GOT3 (cell line): ENCODE measurements around the gene TYW5.

Source experiments
- DNase-seq: peaks from one replicate; lab custom pipeline; 2025; ENCODE audit warnings: mixed read lengths; lab: John Stamatoyannopoulos, UW

The TYW5 gene

DNA sequence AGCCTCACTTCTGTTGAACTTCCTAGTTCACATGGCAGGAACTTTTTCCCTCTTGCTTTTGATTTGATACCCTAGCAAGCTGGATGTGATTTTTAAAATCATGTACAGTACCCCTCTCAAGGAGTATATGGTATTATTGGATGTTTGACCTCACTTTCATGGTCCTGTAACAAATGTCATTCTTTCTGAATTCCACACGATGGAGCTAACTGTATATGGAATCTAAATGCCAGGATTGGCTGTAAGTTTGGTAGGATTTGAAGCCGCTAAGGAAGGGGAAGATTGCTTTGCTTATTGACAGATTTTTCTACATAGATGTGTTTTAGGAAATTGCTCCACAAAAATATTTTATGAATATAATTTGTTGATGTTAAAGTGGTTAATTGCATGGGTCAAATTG lies 18.4 kb upstream of the TYW5 start:
- no peak for DNase-seq

DNA sequence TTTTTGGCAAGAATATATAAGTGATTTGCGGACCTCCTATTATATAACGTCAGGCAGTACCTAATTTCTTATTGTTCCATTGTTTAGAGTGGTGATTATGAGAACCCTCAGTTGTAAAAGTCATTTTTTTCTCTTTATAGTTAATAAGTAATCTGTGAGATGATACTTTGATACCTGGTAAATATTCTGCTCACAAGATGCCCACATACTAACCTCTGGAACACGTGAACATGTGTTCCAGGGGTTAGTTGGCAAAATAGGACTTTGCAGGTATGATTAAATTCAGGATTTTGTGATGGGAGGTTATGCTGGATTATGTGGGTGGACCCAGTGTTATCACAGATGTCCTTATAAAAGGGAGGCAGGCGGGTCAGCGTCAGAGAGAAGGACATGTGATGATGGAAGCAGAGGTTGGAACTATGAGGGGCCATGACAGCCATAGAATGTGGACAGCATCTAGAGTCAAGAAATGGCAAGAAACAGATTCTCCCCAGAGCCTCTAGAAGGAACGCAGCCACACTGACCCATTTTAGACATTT lies 16.9 kb upstream of the TYW5 start:
- DNase-seq = no peak

DNA sequence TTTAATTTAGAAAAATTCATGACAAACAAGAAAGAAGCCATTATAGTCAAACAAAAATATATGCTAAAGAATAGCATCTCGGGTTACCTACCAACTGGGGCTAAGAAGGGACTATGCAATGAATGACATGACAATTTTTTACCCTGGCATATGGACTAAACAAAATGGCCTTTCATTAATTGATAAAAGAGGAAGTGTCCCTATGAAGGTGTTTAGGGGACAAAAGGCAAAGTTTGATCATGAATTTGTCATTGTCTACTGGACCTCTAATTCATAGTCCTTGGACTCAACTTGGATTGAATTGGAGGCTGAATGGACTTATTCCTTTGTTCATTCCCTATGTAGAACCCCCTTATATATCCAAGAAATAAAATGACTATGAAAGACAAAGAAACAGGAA lies 12.8 kb upstream of the TYW5 start:
- no peak for DNase-seq

DNA sequence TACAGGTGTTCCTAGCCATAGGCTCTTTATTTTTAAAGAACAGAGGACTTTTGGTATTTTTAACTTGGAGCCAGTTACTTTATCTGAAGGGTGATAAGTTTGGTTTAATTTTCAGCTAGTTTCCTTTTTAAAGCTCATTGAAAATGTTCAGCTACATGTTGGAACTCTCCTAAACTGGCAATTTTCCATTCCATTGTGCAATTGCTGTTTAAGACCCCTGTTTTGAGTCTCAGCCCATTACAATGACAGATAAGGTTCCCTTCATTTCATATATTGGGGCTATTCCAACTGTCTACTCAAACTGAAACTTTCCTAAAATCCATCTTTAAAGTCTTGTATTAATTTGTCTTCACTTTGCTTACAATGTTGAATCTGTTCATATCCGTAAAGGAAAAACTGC lies 11.7 kb upstream of the TYW5 start:
- DNase-seq = no peak

DNA sequence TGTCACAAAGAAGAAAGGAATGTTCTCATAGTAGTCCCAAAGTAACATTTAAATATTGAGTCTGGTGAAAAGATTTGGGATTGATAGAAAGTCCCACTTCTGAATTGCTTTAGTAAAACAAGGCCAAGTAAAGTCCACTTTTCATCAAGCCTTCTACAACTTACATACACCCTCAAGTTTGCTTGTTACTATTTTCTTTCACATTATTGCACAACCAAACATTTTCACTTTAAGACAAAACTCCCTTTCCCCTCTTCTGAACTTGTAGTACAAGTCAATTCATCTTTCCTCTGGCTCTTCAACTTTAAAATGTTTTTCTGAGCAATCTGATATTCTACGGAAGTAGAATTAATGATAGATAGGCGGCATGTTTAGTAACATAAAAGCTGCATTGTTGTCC lies 11.1 kb upstream of the TYW5 start:
- no peak for DNase-seq

DNA sequence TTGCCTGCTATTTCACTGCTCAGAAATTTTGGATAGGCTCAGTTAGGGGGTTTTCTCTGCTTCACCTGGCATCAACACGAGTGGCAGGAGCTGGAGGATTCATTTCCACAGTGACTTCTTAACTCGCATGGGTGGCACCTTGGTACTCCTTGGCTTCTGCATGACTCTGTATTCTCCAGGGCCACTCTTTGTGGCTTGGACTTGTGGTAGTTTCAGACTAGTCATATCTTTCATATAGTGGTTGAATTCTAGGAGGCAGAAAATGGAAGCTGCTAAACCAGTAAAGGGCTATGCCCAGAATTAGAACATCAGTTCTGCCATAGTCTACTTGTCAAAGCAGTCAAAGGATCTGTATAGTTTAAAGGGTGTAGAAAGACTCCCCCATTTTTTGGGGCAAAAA lies 6.9 kb upstream of the TYW5 start:
- no peak for DNase-seq

DNA sequence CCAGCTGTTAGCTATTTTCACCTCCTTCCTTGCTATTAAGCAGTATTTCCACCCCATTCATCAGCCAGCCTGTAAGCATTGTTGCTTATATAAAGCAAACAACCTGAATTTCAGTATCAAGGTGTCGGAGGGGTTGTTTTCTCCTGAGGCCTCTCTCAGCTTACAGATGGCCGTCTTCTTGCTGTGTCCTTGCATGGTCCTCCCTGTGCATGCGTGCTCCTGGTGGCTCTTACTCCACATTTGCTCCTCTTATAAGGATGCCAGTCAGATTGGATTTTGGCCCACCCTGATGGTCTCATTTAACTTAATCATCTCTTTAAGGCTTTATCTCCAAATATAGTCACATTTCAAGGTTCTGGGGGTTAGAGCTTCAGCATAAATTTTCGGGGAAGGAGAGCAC lies 2.7 kb upstream of the TYW5 start:
- DNase-seq = no peak

DNA sequence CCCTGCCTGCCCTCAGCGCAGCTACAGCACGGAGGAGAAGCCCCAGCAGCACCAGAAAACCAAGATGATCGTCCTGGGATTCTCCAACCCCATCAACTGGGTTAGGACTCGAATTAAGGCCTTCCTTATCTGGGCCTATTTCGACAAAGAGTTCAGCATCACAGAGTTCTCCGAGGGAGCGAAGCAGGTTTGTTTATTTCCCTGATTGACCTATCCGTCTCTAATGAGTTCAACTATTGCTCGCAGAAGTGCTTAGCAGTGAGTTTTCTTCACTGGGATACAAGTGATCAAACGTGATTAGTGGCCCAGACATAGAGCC lies 730 bp upstream of the TYW5 start:
- DNase-seq = no peak

DNA sequence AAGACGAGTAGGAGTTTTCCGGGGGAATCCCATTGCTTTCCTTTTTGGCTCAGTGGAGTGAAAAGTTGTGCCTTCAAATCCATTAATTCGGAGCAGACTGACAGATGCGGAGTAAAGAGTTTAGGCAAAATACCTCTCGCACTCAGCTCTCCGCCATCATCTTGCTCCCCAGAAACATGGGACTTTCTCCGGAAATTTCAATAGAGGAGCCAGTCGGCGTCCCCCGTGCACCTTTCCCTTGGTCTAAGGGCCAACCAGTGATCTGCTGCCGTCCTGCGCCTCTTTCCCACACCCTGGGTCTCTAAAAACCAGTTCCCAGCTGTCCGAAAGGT lies 318 bp downstream of the TYW5 start:
- peak; percentile 42 for DNase-seq

DNA sequence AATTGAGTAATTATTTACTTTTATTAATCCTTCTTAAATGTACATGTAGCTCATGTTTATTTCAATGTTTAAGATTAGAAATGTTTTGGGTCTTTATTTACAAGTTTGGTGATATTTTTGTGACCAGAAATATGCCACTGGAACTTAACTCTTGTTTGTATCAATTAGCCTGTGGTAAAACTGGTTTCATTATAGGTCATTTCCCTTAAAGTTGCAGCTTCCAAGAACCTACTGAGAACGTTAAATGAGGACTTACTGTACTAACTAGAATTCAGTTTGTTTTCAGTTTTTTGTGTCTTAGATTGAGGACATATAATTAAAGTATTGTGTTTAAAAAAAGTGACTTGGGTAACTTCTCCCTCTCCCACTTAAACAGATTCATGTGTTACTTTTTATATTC lies 4.3 kb downstream of the TYW5 start:
- DNase-seq = no peak

DNA sequence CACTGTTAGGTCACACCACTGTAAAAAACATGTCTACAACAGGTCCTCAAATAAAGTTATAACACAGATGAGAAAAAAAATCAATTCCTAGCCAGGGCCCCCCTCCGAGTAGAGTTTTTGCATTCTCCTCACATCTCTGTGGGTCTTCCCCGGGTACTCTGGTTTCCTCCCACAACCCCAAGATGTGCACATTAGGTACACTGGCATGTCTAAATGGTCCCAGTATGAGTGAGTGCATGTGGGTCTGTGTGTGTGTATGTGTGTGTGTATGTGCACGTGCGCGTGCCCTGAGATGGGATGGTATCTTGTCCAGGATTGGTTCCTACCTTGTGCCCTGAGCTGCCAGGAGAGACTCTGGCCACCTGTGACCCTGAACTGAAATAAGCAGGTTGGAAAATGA lies 4.9 kb downstream of the TYW5 start:
- no peak for DNase-seq

DNA sequence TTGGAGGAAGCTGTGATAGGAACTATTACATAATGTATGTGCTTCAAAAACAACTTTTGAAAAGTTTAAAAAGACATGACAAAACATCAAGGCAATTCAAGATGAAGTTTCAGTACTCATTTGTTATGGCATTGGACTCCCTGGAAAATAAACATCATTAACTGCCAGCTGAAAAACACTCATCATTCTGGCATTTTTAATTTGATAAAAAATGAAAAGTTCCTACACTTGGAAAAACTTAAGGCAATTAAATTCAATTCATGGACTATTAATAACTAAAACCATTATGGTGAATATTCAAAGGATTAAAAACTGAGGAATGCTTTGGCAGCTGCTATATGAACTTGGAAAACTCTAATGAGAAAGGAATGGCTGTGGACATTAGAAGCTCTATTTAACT lies 8.5 kb downstream of the TYW5 start:
- DNase-seq = no peak

DNA sequence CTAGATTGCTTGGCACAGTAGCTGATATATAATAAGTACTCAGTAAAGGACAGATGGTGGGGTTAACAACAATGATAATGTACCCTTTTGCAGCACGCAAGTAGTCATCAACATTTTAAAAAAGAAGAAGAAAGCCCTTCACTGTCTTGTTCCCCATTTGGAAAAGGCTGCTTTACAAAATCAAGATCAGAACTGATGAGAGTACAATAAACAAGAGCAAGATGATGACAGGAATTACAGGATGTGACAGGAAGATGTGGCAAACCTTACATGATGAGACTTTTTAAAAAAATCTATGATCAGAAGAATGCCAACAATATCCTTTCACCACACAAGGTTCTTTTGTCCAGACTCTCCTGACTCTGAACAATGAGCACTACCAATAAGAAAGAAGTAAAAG lies 9.1 kb downstream of the TYW5 start:
- DNase-seq = no peak

DNA sequence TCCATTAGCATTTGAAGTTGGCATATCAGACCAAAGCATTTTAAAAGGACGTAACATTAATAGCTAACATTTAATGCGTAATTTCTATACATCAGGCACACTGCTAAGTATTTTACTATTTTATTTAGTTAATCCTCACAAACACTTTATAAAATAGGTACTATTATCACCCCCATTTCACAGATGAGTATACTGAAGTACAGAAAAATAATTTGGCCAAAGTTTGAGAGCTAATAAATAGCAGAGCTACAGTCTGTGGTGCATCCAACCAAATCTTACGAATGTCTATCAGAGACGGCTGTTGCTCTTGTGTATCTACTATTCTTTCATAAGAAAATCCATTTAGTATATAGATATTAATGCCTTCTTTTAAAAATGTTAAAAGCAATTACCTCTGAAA lies 11.9 kb downstream of the TYW5 start:
- no peak for DNase-seq

DNA sequence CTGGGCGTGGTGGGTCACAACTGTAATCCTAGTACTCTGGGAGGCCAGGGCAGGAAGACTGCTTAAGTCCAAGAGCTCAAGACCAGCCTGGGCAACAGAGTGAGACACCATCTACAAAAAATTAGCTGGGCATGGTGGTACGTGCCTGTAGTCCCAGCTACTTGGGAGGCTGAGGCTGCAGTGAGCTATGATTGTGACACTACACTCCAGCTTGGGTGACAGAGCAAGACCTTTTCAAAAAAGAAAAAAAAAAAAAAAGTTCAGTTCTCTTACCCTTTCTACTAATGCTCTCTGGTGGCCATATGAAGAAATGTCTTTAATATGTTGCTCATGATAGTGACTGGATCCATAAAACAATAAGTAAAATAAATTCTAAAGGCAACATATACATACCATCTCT lies 14.9 kb downstream of the TYW5 start:
- DNase-seq = no peak

DNA sequence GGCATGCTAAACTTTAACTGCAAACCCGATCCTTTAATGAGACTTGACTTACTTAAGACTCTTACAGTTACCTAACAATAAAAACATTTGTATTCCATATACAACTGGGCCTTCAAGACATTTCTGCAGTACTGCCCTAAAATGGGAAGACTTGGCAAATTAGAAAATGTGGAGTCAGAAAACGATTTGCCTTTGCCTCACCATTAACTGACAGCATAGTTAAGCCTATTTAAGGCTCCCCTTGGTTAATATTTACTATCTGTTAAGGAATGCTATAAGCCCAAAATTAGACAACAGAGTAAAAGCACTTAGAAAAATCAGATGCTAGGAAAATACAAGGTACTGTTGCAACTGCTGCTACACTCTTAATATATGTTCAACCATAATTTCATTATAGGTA lies 18.7 kb downstream of the TYW5 start:
- no peak for DNase-seq

DNA sequence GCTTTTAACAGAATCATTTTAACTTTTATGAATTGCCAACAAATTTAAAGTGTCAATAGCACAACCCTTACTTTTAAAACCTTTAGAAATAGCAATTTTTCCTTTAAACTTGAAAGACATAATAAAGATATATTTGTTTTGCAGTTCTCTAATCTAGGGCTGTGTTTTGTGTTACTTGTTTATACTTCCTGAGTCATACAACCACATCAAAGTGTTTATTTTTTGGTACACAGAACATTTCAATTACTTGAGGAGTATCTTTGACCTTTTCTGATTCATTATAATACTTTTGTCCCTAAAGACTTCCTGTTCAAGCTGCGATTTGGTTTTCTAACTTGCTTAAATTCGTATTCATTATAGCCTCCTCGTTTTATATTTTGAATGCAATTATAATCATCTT lies 21.8 kb downstream of the TYW5 start:
- no peak for DNase-seq

DNA sequence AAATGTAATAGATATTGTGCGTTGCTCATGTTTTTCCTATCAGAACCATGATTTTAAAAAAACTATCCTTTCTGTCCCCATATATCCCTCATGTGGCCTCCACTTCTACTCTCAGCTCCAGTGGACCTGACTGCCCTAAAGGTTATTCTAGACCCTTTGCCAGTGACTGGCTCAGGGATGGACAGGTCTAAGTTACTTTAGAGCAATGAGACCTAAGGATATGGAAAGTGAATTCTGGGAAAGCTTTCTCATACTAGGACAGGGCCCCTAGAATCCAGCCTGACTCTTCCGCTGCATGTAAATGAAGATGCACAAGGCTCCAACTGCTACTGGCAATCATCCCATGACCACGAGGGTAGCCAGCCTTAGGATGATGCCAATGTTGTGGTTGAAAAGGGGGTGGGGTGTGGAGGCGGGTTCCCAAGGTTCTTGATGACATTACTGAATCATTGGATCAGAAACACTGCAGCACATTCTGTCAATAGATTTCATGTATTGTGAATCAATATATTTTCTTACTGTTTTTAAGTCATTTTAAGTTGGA lies 22.9 kb downstream of the TYW5 start:
- no peak for DNase-seq

DNA sequence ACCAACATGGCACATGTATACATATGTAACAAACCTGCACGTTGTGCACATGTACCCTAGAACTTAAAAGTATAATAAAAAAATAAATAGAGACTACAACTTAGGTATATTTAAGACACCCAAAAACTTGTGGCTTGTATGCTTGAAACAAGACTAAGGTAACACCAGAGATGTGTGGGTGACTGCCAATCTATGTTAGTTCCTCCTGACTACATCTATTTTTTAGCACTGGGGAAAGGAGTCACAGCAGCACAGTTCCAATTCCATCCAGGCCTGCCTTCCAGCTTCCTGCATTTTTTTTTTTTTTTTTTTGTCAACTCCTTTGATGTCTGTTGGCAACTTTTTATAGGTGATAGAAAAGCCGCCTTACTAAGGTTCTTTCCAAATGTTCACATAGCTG lies 26.0 kb downstream of the TYW5 start:
- no peak for DNase-seq

DNA sequence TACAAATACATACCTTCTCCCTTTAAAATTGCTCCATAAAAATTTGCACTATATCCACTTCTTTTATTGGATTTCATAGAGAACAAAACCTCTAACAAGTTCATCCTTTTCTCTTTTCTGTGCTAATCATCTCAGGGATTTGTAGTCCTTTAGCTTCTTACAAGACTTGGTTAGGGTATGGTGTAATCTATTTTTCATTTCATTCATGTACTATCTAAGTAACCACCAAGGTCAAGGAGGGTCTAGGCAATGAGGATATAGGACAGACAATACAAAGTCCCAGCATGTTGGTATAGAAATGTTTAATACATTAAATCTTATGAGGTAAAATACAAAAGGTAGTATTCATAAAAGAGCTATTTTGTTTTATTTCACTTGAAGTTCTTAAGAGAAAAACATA lies 26.7 kb downstream of the TYW5 start:
- no peak for DNase-seq

DNA sequence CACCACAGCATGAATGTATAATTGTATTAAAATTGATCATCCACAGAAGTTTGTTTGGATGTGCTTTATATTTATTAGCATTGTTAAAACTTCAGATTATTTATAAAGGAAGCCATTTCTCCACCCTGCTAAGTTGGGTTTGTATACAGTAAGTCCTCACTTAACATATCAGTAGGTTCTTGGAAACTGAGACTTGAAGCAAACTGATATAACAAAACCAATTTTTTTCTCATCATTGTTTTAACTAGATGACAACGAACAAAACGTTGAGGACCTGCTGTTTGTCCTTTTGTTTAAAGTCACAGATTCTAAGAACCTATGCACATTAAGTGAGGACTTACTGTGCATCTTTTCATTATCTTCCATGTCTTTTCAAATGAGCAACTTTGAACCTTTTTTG lies 27.1 kb downstream of the TYW5 start:
- DNase-seq = no peak

DNA sequence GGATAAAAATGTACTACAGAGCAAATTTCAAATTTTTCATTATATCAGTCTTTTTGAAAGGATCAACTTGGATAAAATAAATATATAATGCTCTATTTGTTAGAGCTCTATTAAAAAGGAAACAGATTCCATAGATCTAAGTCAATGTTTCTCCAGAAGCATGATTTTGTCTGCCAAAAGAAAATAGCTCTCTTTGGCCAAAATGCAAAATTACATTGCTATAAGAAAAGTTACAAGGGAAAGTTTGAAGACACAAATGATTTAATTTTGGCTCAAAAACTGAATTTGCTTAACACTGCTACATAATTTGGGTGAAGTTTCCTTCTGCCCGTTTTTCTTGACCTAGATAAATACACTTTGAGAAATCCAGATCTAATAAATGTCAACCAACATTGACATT lies 28.5 kb downstream of the TYW5 start:
- no peak for DNase-seq

DNA sequence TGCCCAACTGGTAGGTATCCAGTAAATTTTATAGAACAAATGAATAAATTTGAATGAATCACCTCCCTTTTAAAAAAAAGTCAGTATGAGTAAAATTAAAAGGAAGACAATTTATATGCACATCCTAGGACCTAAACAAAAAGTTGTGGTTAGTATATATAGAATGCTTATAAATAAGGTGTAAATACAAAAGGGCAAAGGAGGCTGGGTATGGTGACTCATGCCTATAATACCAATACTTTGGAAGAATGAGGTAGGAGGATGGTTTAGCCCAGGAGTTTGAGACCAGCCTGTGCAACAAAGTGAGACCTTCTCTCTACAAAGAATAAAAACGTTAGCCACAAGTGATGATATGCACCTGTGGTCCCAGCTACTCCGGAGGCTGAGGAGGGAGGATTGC lies 31.4 kb downstream of the TYW5 start:
- no peak for DNase-seq

DNA sequence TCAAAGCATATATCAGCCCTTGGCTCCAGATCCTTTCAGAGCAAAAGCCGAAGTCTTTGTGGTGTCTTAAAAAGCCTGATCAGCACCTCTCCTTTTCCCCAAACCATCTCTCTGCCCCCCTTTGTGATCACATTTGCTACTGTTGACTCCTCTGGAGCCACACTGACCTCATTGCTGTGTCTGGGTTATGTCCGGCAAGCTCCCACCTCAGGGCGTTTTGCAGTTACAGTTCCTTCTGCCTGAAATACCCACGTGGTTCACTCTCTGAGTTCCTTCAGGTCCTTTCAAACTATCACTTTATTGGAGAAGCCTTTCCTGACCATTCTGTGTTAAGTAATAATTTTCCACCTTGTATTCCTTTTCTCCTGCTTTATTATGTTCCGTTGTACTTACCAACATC lies 32.4 kb downstream of the TYW5 start:
- no peak for DNase-seq

DNA sequence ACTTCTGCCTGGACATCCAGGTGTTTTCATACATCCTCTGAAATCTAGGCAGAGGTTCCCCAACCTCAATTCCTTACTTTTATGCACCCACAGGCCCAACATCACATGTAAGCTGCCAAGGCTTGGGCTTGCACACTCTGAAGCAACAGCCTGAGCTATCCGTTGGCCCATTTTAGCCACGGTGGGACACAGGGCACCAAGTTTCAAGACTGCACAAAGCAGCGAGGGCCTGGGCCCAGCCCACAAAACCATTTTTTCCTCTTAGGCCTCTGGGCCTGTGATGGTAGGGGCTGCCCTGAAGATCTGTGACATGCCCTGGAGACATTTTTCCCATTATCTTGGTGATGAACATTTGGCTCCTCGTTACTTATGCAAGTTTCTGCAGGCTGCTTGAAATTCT lies 38.3 kb downstream of the TYW5 start:
- DNase-seq = no peak
